PC-3 (cell line): ENCODE data around the gene HAUS2. TPM values are rescaled to one million over a fixed set of nuclear protein-coding genes. Genes with fewer than 3 reads are reported as not detected.

Experiments
- ATAC-seq: fragments of 200-7000 bp; cut with Tn5 transposase; 2 replicates; pipeline ENCODE4 v1.9.1; 2020; ENCODE audit warnings: mild to moderate bottlenecking, moderate library complexity
- BruUV-seq: library from RNA; stranded (reverse); fragments of 400-500 nt; replicated peaks from 2 replicates; lab custom pipeline; 2021; lab: Mats Ljungman, UMichigan
- CTCF ChIA-PET: fragments of 300-600 bp; sonication (Branson Sonifier 250); formaldehyde crosslinking; loops from one replicate; lab custom pipeline; 2022; ENCODE audit warnings: antibody characterized with exemption; lab: Charles Lee
- POLR2A ChIA-PET: fragments of 300-600 bp; sonication (Branson Sonifier 250); formaldehyde crosslinking; loops from one replicate; lab custom pipeline; 2022; ENCODE audit warnings: antibody characterized with exemption; ENCODE audit not compliant: unreplicated experiment; lab: Charles Lee
- DNase-seq: peaks from one replicate; pipeline ENCODE4 v3.0.0-alpha.2; 2015
- H2AFZ ChIP-seq: fragments of 300-600 bp; sonication (generic); 2 replicates; pipeline ENCODE4 v1.6.0; 2016; ENCODE audit warnings: antibody characterized with exemption, low read length
- H3F3A ChIP-seq: fragments of 300-600 bp; sonication (generic); one replicate; pipeline ENCODE4 v1.6.0; 2017; ENCODE audit warnings: antibody characterized with exemption, low read length, control low read depth, mild to moderate bottlenecking; ENCODE audit not compliant: unreplicated experiment
- H3K27ac ChIP-seq: fragments of 300-600 bp; sonication (generic); 2 replicates; pipeline ENCODE4 v1.5.1; 2016; ENCODE audit warnings: mild to moderate bottlenecking, low read length
- H3K27me3 ChIP-seq: fragments of 300-600 bp; sonication (generic); 2 replicates; pipeline ENCODE4 v1.6.1; 2016; ENCODE audit warnings: low read length, mixed read lengths
- H3K36me3 ChIP-seq: fragments of 300-600 bp; sonication (generic); 2 replicates; pipeline ENCODE4 v1.6.1; 2016; ENCODE audit warnings: low read depth, mixed run types, low read length, mixed read lengths
- H3K4me1 ChIP-seq: fragments of 300-600 bp; sonication (generic); 2 replicates; pipeline ENCODE4 v1.5.1; 2016; ENCODE audit warnings: low read length; ENCODE audit not compliant: insufficient read depth
- H3K4me2 ChIP-seq: fragments of 300-600 bp; sonication (generic); 2 replicates; pipeline ENCODE4 v1.6.0; 2016; ENCODE audit warnings: low read length
- H3K4me3 ChIP-seq: fragments of 300-600 bp; sonication (generic); 2 replicates; pipeline ENCODE4 v1.5.1; 2016; ENCODE audit warnings: mild to moderate bottlenecking, low read length, mixed read lengths
- H3K79me2 ChIP-seq: fragments of 300-600 bp; sonication (generic); 2 replicates; pipeline ENCODE4 v1.6.1; 2017; ENCODE audit warnings: low read length, mixed read lengths
- H3K9ac ChIP-seq: fragments of 300-600 bp; sonication (generic); 2 replicates; pipeline ENCODE4 v1.6.0; 2016; ENCODE audit warnings: mild to moderate bottlenecking, low read length
- H3K9me2 ChIP-seq: fragments of 300-600 bp; sonication (generic); replicated peaks from 2 replicates; pipeline ENCODE4 v1.6.1; 2016; ENCODE audit warnings: mixed run types, low read length, mixed read lengths
- H3K9me3 ChIP-seq: fragments of 300-600 bp; sonication (generic); 2 replicates; pipeline ENCODE4 v1.6.1; 2016; ENCODE audit warnings: low read length, mixed read lengths
- H4K20me1 ChIP-seq: fragments of 300-600 bp; sonication (generic); 2 replicates; pipeline ENCODE4 v1.6.1; 2016; ENCODE audit warnings: low read length, mixed read lengths
- EZH2 ChIP-seq: fragments of 300-600 bp; sonication (generic); IDR thresholded peaks from one replicate; pipeline ENCODE4 v1.6.1; 2017; ENCODE audit warnings: antibody characterized with exemption, mild to moderate bottlenecking, low read length; ENCODE audit not compliant: unreplicated experiment
- EZH2phosphoT487 ChIP-seq: fragments of 300-600 bp; sonication (generic); IDR thresholded peaks from 2 replicates; pipeline ENCODE4 v1.6.1; 2018; ENCODE audit warnings: mild to moderate bottlenecking, antibody characterized with exemption, low read length, borderline replicate concordance
- intact Hi-C: fragments of 100-400 bp; cut with micrococcal nuclease; formaldehyde crosslinking; loops from 2 replicates; pipeline ENCODE4 v1.9.0; 2023
- total RNA-seq: library from RNA; depleted of rRNA; stranded (reverse); fragments of >200 nt; gene quantifications from 2 replicates; pipeline ENCODE4 v1.2.3, GENCODE V29; 2014
- TF ChIP-seq, protein P1 (sequence below): fragments of 300-600 bp; sonication (generic); conservative IDR thresholded peaks from 2 replicates; pipeline ENCODE4 v1.5.1; 2017; ENCODE audit warnings: antibody characterized with exemption, low read depth, mild to moderate bottlenecking, low read length

Gene HAUS2
- total RNA-seq, 1 experiment from 2014 or later: 44.1 TPM

- POLR2A ChIA-PET: no interaction called here
Observed at GRCh38 chr15:42577514-42578031, 28.9 kb downstream of the HAUS2 start.

GRCh38 chr15:42578984-42579537, 30.4 kb downstream of the HAUS2 start:
- no peak overlapping the region for H2AFZ ChIP-seq
- no peaks in the 10 kb centered on the region for H4K20me1 ChIP-seq
- no peaks in the 10 kb centered on the region for H3K27me3 ChIP-seq
- no peak overlapping the region for H3K27ac ChIP-seq
- intact Hi-C loops: no loop called here
- H3F3A ChIP-seq: no peaks in the 10 kb centered on the region
- CTCF ChIA-PET: no interaction called here
- H3K9me2 ChIP-seq: no peaks in the 10 kb centered on the region
- no peaks in the 10 kb centered on the region for H3K36me3 ChIP-seq
- H3K4me2 ChIP-seq: no peak overlapping the region
- no peak for ATAC-seq
- H3K79me2 ChIP-seq: peaks cover 4% of the 10 kb centered on the region; the same call in 1 of the 2 replicates
- BruUV-seq: no TSS peak
- TF ChIP-seq, protein P1, sequence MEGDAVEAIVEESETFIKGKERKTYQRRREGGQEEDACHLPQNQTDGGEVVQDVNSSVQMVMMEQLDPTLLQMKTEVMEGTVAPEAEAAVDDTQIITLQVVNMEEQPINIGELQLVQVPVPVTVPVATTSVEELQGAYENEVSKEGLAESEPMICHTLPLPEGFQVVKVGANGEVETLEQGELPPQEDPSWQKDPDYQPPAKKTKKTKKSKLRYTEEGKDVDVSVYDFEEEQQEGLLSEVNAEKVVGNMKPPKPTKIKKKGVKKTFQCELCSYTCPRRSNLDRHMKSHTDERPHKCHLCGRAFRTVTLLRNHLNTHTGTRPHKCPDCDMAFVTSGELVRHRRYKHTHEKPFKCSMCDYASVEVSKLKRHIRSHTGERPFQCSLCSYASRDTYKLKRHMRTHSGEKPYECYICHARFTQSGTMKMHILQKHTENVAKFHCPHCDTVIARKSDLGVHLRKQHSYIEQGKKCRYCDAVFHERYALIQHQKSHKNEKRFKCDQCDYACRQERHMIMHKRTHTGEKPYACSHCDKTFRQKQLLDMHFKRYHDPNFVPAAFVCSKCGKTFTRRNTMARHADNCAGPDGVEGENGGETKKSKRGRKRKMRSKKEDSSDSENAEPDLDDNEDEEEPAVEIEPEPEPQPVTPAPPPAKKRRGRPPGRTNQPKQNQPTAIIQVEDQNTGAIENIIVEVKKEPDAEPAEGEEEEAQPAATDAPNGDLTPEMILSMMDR: no peak
- no peak for TF ChIP-seq EZH2phosphoT487
- no peaks in the 10 kb centered on the region for H3K9me3 ChIP-seq
- peaks cover 24% of the 10 kb centered on the region for H3K4me1 ChIP-seq
- H3K4me3 ChIP-seq: no peak overlapping the region
- H3K9ac ChIP-seq: no peak overlapping the region
- no peak for DNase-seq
- POLR2A ChIA-PET: no interaction called here

More at GRCh38 chr15:42577514-42578031, 28.9 kb downstream of the HAUS2 start:
- Histone ChIP-seq H3K9me3 (no peaks in the 10 kb centered on the region), H3K9me2 (no peaks in the 10 kb centered on the region), H4K20me1 (no peaks in the 10 kb centered on the region), H3K79me2 (peaks cover 4% of the 10 kb centered on the region; the same call in 1 of the 2 replicates), H3K4me2 (no peak overlapping the region), H3K9ac (no peak overlapping the region), H3K27ac (no peak overlapping the region), H3K27me3 (no peaks in the 10 kb centered on the region), H3K36me3 (no peaks in the 10 kb centered on the region), H3K4me1 (peaks cover 24% of the 10 kb centered on the region), H2AFZ (no peak overlapping the region), H3F3A (no peaks in the 10 kb centered on the region), H3K4me3 (no peak overlapping the region)
- CTCF ChIA-PET: no interaction called here
- intact Hi-C loops: no loop called here
- no peak for ATAC-seq
- TF ChIP-seq, protein P1: no peak
- TF ChIP-seq EZH2 (no peak), EZH2phosphoT487 (no peak)
- no TSS peak for BruUV-seq
- DNase-seq: no peak

DNA sequence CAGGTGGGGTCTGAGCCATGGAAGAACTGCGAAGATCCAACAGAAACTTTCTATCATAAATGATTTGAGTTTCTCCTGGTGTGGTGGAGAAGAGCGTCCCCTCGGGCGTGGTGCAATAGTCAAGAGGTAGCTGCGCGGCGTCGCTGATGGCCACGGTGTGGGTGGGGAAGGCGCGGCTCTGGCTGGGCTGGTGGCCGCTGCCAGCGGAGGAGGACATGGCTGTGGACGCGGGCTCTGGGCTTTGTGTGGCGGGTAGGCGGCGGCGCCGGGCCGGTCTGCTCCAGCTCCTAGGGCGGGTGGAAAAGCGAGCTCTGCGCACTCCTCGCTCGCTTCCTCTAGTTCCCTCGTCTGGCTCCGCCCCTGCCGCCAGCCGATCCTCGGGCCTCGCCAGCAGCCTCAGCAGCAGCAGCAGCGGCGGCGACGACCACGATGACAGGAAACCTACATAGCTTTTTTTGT, 32.7 kb downstream of the HAUS2 start:
- CTCF ChIA-PET: no interaction called here
- TF ChIP-seq, protein P1: no peak
- TF ChIP-seq EZH2phosphoT487 (no peak), EZH2 (no peak)

More for the DNA sequence above, 32.7 kb downstream of the HAUS2 start:
- Histone ChIP-seq H3K9me2 (no peaks in the 10 kb centered on the region), H3K9ac (no peak overlapping the region), H4K20me1 (no peaks in the 10 kb centered on the region), H3K36me3 (no peaks in the 10 kb centered on the region), H3K27me3 (no peaks in the 10 kb centered on the region), H3K4me3 (peak overlapping the region; percentile 56), H3K79me2 (peaks cover under 1% of the 10 kb centered on the region; the same call in 1 of the 2 replicates), H3F3A (no peaks in the 10 kb centered on the region), H3K27ac (no peak overlapping the region), H3K4me1 (peaks cover 11% of the 10 kb centered on the region), H3K9me3 (no peaks in the 10 kb centered on the region), H2AFZ (peak overlapping the region; percentile 62), H3K4me2 (peak overlapping the region; percentile 73)
- ATAC-seq (peak; percentile 98), DNase-seq (peak; percentile 76)
- BruUV-seq: no TSS peak
- POLR2A ChIA-PET: interaction anchor here (0.5 to 1.4 kb wide), 3 partner anchors 10 to 145 kb away, joined by 3 to 9 read pairs (median 4); no protein-coding TSS in a partner anchor
- intact Hi-C loops: loop anchor here (2.0 to 5.0 kb wide), 2 partner anchors 34 to 70 kb away; partner anchors contain the start of genes HAUS2 and LRRC57
